Spinal cord (tissue), 10 donors: ENCODE data around the gene COA5. TPM values are rescaled to one million over a fixed set of nuclear protein-coding genes. Genes with fewer than 3 reads are reported as not detected.
A peak's percentile ranks its signal among the peaks of the same experiment; 100 is the strongest.

Experiments used
- DNase-seq, 6 donors: peaks; one replicate each; pipeline versions ENCODE4 v3.0.0 to v3.0.0-alpha.2; 2013 to 2015; ENCODE audit warnings: low spot score in 6 of 6, low read depth in 4 of 6
- H3K27ac ChIP-seq: one replicate; pipeline ENCODE4 v1.5.1; 2013; ENCODE audit warnings: low read depth, low read length, control low read depth
- H3K27me3 ChIP-seq: one replicate; pipeline ENCODE4 v1.6.1; 2013; ENCODE audit warnings: low read length; ENCODE audit not compliant: control insufficient read depth, insufficient read depth
- H3K36me3 ChIP-seq: one replicate; pipeline ENCODE4 v1.6.1; 2013; ENCODE audit warnings: low read length; ENCODE audit not compliant: control insufficient read depth, insufficient read depth
- H3K4me1 ChIP-seq: one replicate; pipeline ENCODE4 v1.6.1; 2013; ENCODE audit warnings: low read length; ENCODE audit not compliant: control insufficient read depth, insufficient read depth
- H3K4me3 ChIP-seq: one replicate; pipeline ENCODE4 v1.5.1; 2013; ENCODE audit warnings: low read depth, low read length, control low read depth
- H3K9me3 ChIP-seq: one replicate; pipeline ENCODE4 v1.6.1; 2013; ENCODE audit warnings: low read length; ENCODE audit not compliant: control insufficient read depth, insufficient read depth
- WGBS: methylation state at CpG from one replicate; pipeline ENCODE4 v1.1.5; 2013; ENCODE audit warnings: missing lambda C conversion rate; ENCODE audit not compliant: insufficient coverage; 5-methylcytosine and 5-hydroxymethylcytosine counted together
- long read RNA-seq, 4 donors: transcript quantifications; one replicate each; lab custom pipeline, GENCODE V29; 2026
- polyA plus RNA-seq, 2 donors: library from polyadenylated mRNA; unstranded; fragments of 120-200 nt; gene quantifications; one replicate each; pipeline ENCODE4 v1.2.1, GENCODE V29; 2013; ENCODE audit not compliant: insufficient read length in 2 of 2
- total RNA-seq, 2 donors: library from RNA; depleted of rRNA in 1 of 2; stranded (reverse); fragments of 120-200 nt in 1 of 2; fragments of >200 nt in 1 of 2; gene quantifications; one replicate each; pipeline versions ENCODE4 v1.2.3 to v1.2.4, GENCODE V29; 2013 to 2014
- donor health status: healthy.

The COA5 gene
- total RNA-seq (10 to 100 TPM; 61.8 to 65.7 TPM), polyA plus RNA-seq (10 to 100 TPM; 80.3 to 90.4 TPM)
- long read RNA-seq, donor 1, transcript COA5-201 (3 exons, 1,754 nt), result major isoform, 47 of 57 reads
- long read RNA-seq, donor 1, transcript COA5-204 (2 exons, 958 nt), result minor isoform, 6 of 57 reads
- long read RNA-seq, donor 1, partial matches to known transcripts, result 0 of 57 reads
- long read RNA-seq, donor 1, other reads (novel, unspliced or antisense), result 0 of 57 reads
- long read RNA-seq, donor 2, transcript COA5-201 (3 exons, 1,754 nt), result major isoform, 20 of 23 reads
- long read RNA-seq, donor 2, partial matches to known transcripts, result 0 of 23 reads
- long read RNA-seq, donor 2, other reads (novel, unspliced or antisense), result 0 of 23 reads
- long read RNA-seq, donor 3, transcript COA5-201 (3 exons, 1,754 nt), result major isoform, 23 of 59 reads
- long read RNA-seq, donor 3, partial matches to known transcripts, result 7 of 59 reads
- long read RNA-seq, donor 3, other reads (novel, unspliced or antisense), result 27 of 59 reads
- long read RNA-seq, donor 4, transcript COA5-204 (2 exons, 958 nt), result minor isoform, 6 of 60 reads
- long read RNA-seq, donor 4, transcript COA5-201 (3 exons, 1,754 nt), result major isoform, 52 of 60 reads
- long read RNA-seq, donor 4, partial matches to known transcripts, result 0 of 60 reads
- long read RNA-seq, donor 4, other reads (novel, unspliced or antisense), result 0 of 60 reads

GRCh38 chr2:98608116-98608961 lies at the start of gene COA5, which contains the start of gene UNC50:
Gene COA5, minus strand, starts transcription at chr2:98608512. Its CDS starts 107 bp downstream, at chr2:98608405.
Gene UNC50, plus strand, starts transcription at chr2:98608589. Its CDS starts 1,171 bp downstream, at chr2:98609760.
- Histone ChIP-seq H3K27me3 (no peaks in the 10 kb centered on the region), H3K4me1 (peaks cover 23% of the 10 kb centered on the region), H3K9me3 (no peaks in the 10 kb centered on the region), H3K4me3 (peak within 1 kb of the TSS; percentile 86), H3K36me3 (peaks cover 8% of the 10 kb centered on the region), H3K27ac (peak within 1 kb of the TSS; percentile 94)
- DNase-seq, result peak; percentile 73 to 97 (median 84)
- WGBS, result under 1% methylated on average over 93 of the region's 93 CpGs

GRCh38 chr2:98656800-98657199 lies 48.5 kb upstream of the COA5 start:
- Histone ChIP-seq H3K9me3 (peaks cover 2% of the 10 kb centered on the region), H3K27me3 (no peaks in the 10 kb centered on the region), H3K4me3 (no peak overlapping the region), H3K27ac (no peak overlapping the region), H3K36me3 (no peaks in the 10 kb centered on the region), H3K4me1 (no peaks in the 10 kb centered on the region)
- no peak for DNase-seq
- WGBS, result 70% methylated on average over 2 of the region's 4 CpGs

- H3K27ac ChIP-seq, result no peak overlapping the region
- no peaks in the 10 kb centered on the region for H3K36me3 ChIP-seq
- no peaks in the 10 kb centered on the region for H3K27me3 ChIP-seq
- peak in 2 of 6 donors; percentile 9 to 42 for DNase-seq
- no peak overlapping the region for H3K4me3 ChIP-seq
- H3K4me1 ChIP-seq, result no peaks in the 10 kb centered on the region
- H3K9me3 ChIP-seq, result no peaks in the 10 kb centered on the region
- no CpG with 5 or more reads among the region's 3 CpGs for WGBS
Measured at GRCh38 chr2:98654699-98655495, 46.6 kb upstream of the COA5 start.

GRCh38 chr2:98650998-98651397 lies 42.7 kb upstream of the COA5 start:
- no CpG with 5 or more reads among the region's 1 CpG for WGBS
- no peaks in the 10 kb centered on the region for H3K27me3 ChIP-seq
- H3K4me3 ChIP-seq, result no peak overlapping the region
- no peak overlapping the region for H3K27ac ChIP-seq
- peaks cover 9% of the 10 kb centered on the region for H3K36me3 ChIP-seq
- no peak for DNase-seq
- no peaks in the 10 kb centered on the region for H3K4me1 ChIP-seq
- H3K9me3 ChIP-seq, result no peaks in the 10 kb centered on the region

GRCh38 chr2:98649992-98650375 lies 41.7 kb upstream of the COA5 start:
- Histone ChIP-seq H3K4me3 (no peak overlapping the region), H3K27me3 (no peaks in the 10 kb centered on the region), H3K4me1 (no peaks in the 10 kb centered on the region), H3K9me3 (no peaks in the 10 kb centered on the region), H3K36me3 (peaks cover 9% of the 10 kb centered on the region), H3K27ac (no peak overlapping the region)
- no CpG with 5 or more reads among the region's 1 CpG for WGBS
- DNase-seq, result no peak

GRCh38 chr2:98649135-98649991 lies 41.1 kb upstream of the COA5 start:
- Histone ChIP-seq H3K9me3 (no peaks in the 10 kb centered on the region), H3K4me1 (no peaks in the 10 kb centered on the region), H3K27me3 (no peaks in the 10 kb centered on the region), H3K4me3 (no peak overlapping the region), H3K27ac (no peak overlapping the region), H3K36me3 (peaks cover 13% of the 10 kb centered on the region)
- peak; percentile 75 to 96 (median 79) for DNase-seq
- no CpG with 5 or more reads among the region's 4 CpGs for WGBS

GRCh38 chr2:98648451-98648850 lies 40.1 kb upstream of the COA5 start:
- WGBS, result 100% methylated on average over 3 of the region's 4 CpGs
- H3K4me1 ChIP-seq, result no peaks in the 10 kb centered on the region
- no peak overlapping the region for H3K4me3 ChIP-seq
- DNase-seq, result no peak
- no peaks in the 10 kb centered on the region for H3K9me3 ChIP-seq
- H3K27me3 ChIP-seq, result no peaks in the 10 kb centered on the region
- H3K36me3 ChIP-seq, result peaks cover 13% of the 10 kb centered on the region
- H3K27ac ChIP-seq, result no peak overlapping the region

GRCh38 chr2:98647636-98648035 lies 39.3 kb upstream of the COA5 start:
- no peak overlapping the region for H3K4me3 ChIP-seq
- WGBS, result 95% methylated on average over 3 of the region's 5 CpGs

More at GRCh38 chr2:98647636-98648035, 39.3 kb upstream of the COA5 start:
- DNase-seq, result no peak
- Histone ChIP-seq H3K27ac (no peak overlapping the region), H3K36me3 (peaks cover 13% of the 10 kb centered on the region), H3K4me1 (no peaks in the 10 kb centered on the region), H3K9me3 (no peaks in the 10 kb centered on the region), H3K27me3 (no peaks in the 10 kb centered on the region)
